CD8-positive, alpha-beta memory T cell (primary cell): Measurements from ENCODE around the gene PFDN6. TPM values are rescaled to one million over a fixed set of nuclear protein-coding genes. Genes with fewer than 3 reads are reported as not detected.

Experiments used
- CTCF ChIA-PET: fragments of 350-600 bp; sonication (Branson Sonifier 250); formaldehyde crosslinking; loops from one replicate; lab custom pipeline; 2021; ENCODE audit warnings: antibody characterized with exemption; lab: Charles Lee
- POLR2A ChIA-PET: fragments of 350-600 bp; sonication (Branson Sonifier 250); formaldehyde crosslinking; loops from one replicate; lab custom pipeline; 2021; ENCODE audit warnings: antibody characterized with exemption; lab: Charles Lee
- DNase-seq, 5 donors: peaks; one replicate each; pipeline versions ENCODE4 v3.0.0 to v3.0.0-alpha.2; 2020 to 2022; ENCODE audit warnings: mixed read lengths in 1 of 5
- H3K27ac ChIP-seq: one replicate; pipeline ENCODE4 v1.7.0; 2013; ENCODE audit warnings: low read depth, mild to moderate bottlenecking, low read length, moderate library complexity
- H3K27me3 ChIP-seq: 2 replicates; pipeline ENCODE4 v1.7.0; 2013; ENCODE audit warnings: low read length, mild to moderate bottlenecking; ENCODE audit not compliant: insufficient read depth, poor library complexity, severe bottlenecking
- H3K36me3 ChIP-seq: 2 replicates; pipeline ENCODE4 v1.7.0; 2013; ENCODE audit warnings: mild to moderate bottlenecking, low read length, moderate library complexity; ENCODE audit not compliant: insufficient read depth
- H3K4me1 ChIP-seq: 2 replicates; pipeline ENCODE4 v1.7.0; 2013; ENCODE audit warnings: mild to moderate bottlenecking, low read length, moderate library complexity; ENCODE audit not compliant: insufficient read depth
- H3K4me3 ChIP-seq: 2 replicates; pipeline ENCODE4 v1.7.0; 2013; ENCODE audit warnings: mild to moderate bottlenecking, low read length
- H3K9me3 ChIP-seq: 2 replicates; pipeline ENCODE4 v1.7.0; 2013; ENCODE audit warnings: mild to moderate bottlenecking, low read length
- H3K27ac Mint-ChIP-seq, 8 donors: one replicate each; pipeline ENCODE4 v1.8.0; 2020 to 2021; ENCODE audit warnings: mixed read lengths in 8 of 8, mild to moderate bottlenecking in 6 of 8, inconsistent platforms in 3 of 8, moderate library complexity in 3 of 8
- H3K27me3 Mint-ChIP-seq, 2 donors: one replicate each; pipeline ENCODE4 v1.8.0; 2020 to 2021; ENCODE audit warnings: mixed read lengths in 2 of 2, mild to moderate bottlenecking in 1 of 2, moderate library complexity in 1 of 2
- H3K36me3 Mint-ChIP-seq, 3 donors: one replicate each; pipeline ENCODE4 v1.8.0; 2020 to 2021; ENCODE audit warnings: mixed read lengths in 3 of 3, inconsistent platforms in 1 of 3, mild to moderate bottlenecking in 1 of 3
- H3K4me1 Mint-ChIP-seq, 3 donors: one replicate each; pipeline ENCODE4 v1.8.0; 2020 to 2021; ENCODE audit warnings: mixed read lengths in 3 of 3, inconsistent platforms in 1 of 3, mild to moderate bottlenecking in 1 of 3
- H3K4me3 Mint-ChIP-seq, 7 donors: one replicate each; pipeline ENCODE4 v1.8.0; 2020 to 2021; ENCODE audit warnings: mixed read lengths in 7 of 7, mild to moderate bottlenecking in 6 of 7, moderate library complexity in 4 of 7, inconsistent platforms in 2 of 7
- H3K9me3 Mint-ChIP-seq, 5 donors: one replicate each; pipeline ENCODE4 v1.8.0; 2020 to 2022; ENCODE audit warnings: mixed read lengths in 5 of 5, mild to moderate bottlenecking in 3 of 5, moderate library complexity in 2 of 5, inconsistent platforms in 1 of 5
- polyA plus RNA-seq: library from polyadenylated mRNA; unstranded; fragments of 300-500 nt; fragmentation: Illumina TruSeq; gene quantifications from one replicate; pipeline ENCODE4 v1.2.3, GENCODE V29; 2021
- total RNA-seq, 2 experiments: library from RNA; stranded (reverse); gene quantifications; one replicate each; pipeline ENCODE4 v1.2.3, GENCODE V29; 2021

PFDN6 gene
- total and polyA plus RNA-seq, 3 experiments from 2014 or later: 37.4 to 119 (median 118) TPM

DNA sequence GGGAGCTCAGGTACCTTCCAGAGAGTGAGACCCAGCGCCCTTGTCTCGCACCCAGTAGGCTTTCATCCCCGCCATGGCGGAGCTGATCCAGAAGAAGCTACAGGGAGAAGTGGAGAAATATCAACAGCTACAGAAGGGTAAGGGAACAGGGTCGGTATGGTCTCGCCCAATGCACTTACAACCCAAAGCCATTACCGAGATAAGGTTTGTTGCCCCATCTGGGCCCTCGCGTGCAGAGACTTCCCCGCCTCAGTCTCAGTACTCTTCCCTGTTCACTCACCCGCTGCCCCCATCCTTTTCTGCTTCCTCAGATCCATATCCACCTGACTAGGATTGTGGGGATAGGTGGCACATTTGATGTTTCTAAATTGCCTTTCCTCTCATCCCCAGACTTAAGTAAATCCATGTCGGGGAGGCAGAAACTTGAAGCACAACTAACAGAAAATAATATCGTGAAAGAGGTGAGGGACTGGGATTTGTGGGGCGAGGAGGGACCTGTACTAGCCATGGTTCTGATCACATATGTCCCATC lies 449 bp downstream of the PFDN6 start:
- peak overlapping the region; percentile 79 to 99 (median 96) for H3K27ac Mint-ChIP-seq
- POLR2A ChIA-PET: interaction anchor here (1.1 to 3.6 kb wide), 10 partner anchors 9 to 318 kb away, joined by 3 to 43 read pairs (median 8); partner anchors contain the start of genes B3GALT4, RGL2, RPS18 and VPS52
- no peak for DNase-seq
- Histone ChIP-seq H3K4me1 (peaks cover 24% of the 10 kb centered on the region), H3K9me3 (no peaks in the 10 kb centered on the region), H3K36me3 (peaks cover 35% of the 10 kb centered on the region), H3K27me3 (no peaks in the 10 kb centered on the region), H3K4me3 (peak overlapping the region; percentile 99), H3K27ac (peak overlapping the region; percentile 83)
- peaks cover 6 to 75% (median 17%) of the 10 kb centered on the region in 3 donors for H3K36me3 Mint-ChIP-seq
- CTCF ChIA-PET: interaction anchor here (1.2 to 5.3 kb wide), 6 partner anchors 10 to 55 kb away, joined by 4 to 38 read pairs (median 10); partner anchors contain the start of genes B3GALT4, RPS18 and VPS52
- no peaks in the 10 kb centered on the region for H3K27me3 Mint-ChIP-seq
- peaks cover 37 to 52% (median 49%) of the 10 kb centered on the region in 3 donors for H3K4me1 Mint-ChIP-seq
- peak overlapping the region; percentile 89 to 99 (median 97) for H3K4me3 Mint-ChIP-seq
- H3K9me3 Mint-ChIP-seq: no peaks in the 10 kb centered on the region

DNA sequence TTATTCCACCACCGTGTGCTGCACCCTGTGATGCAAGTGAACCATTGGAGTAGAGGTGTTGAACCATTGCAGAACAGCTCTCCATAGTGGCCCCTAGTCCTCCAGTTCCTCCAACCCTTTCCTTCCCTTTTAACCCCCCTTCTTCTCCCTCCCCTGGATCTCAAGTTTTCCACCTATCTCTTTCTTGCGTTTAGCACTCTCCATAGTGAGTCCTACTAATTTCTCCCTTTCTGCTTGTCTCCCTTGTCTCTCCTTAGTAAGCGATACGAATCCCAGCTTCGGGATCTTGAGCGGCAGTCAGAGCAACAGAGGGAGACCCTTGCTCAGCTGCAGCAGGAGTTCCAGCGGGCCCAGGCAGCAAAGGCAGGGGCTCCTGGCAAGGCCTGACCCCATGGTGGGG lies 1.1 kb downstream of the PFDN6 start:
- Histone ChIP-seq H3K4me3 (peak overlapping the region; percentile 99), H3K27ac (no peak overlapping the region), H3K36me3 (peaks cover 35% of the 10 kb centered on the region), H3K9me3 (no peaks in the 10 kb centered on the region), H3K27me3 (no peaks in the 10 kb centered on the region), H3K4me1 (peaks cover 24% of the 10 kb centered on the region)
- Mint-ChIP-seq H3K9me3 (no peaks in the 10 kb centered on the region), H3K4me1 (peaks cover 37 to 52% (median 49%) of the 10 kb centered on the region in 3 donors), H3K36me3 (peaks cover 6 to 77% (median 17%) of the 10 kb centered on the region in 3 donors), H3K27me3 (no peaks in the 10 kb centered on the region), H3K4me3 (peak overlapping the region; percentile 89 to 99 (median 97)), H3K27ac (peak overlapping the region in 7 of 8 donors; percentile 79 to 99 (median 95))
- ChIA-PET CTCF (interaction anchor here (1.2 to 5.3 kb wide), 5 partner anchors 9 to 54 kb away, joined by 4 to 38 read pairs (median 11); partner anchors contain the start of genes B3GALT4, RPS18 and VPS52), POLR2A (interaction anchor here (2.8 to 3.6 kb wide), 4 partner anchors 9 to 54 kb away, joined by 20 to 43 read pairs (median 38); partner anchors contain the start of genes B3GALT4, RGL2, RPS18 and VPS52)
- DNase-seq: no peak

DNA sequence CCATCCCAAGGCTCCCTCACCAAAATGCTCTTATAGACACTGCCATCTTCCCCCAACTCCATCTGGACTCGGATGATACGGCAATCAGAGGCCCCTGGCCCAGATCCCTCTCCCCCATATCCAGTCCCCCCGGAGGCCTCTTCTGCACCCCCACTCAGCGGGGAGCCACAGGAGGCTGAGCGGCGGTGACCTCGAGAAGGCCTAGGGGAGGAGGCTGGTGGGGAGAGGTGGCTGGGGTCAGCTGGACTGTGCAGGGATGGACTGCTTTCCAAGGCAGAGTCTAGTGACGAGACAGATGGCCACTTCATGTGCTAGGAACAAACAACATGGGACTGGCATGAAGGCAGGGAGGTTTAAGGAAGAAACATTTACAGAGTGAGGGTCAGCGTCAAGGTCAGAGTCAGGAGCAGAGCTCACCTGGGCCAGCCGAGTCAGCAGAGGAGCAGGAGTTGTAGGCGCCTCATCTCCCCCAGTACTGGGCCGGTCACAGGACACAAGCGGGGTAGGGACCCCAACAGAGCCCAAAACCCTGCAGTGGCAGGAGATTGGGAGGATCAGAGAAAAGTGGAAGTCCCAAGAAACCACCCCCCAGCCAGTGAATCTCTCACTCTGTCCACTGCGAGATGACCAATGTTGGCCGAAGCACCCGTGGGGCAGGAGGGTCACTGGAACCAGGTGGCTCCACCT lies 3.7 kb downstream of the PFDN6 start:
- Mint-ChIP-seq H3K27me3 (peaks cover 0 to under 1% of the 10 kb centered on the region in 2 donors), H3K4me1 (peaks cover 42 to 53% (median 46%) of the 10 kb centered on the region in 3 donors), H3K27ac (peak overlapping the region in 2 of 8 donors; percentile 70 to 88), H3K36me3 (peaks cover 3 to 72% (median 15%) of the 10 kb centered on the region in 3 donors), H3K9me3 (no peaks in the 10 kb centered on the region), H3K4me3 (peak overlapping the region in 1 of 7 donors; percentile 38)
- Histone ChIP-seq H3K27ac (no peak overlapping the region), H3K4me1 (peaks cover 24% of the 10 kb centered on the region), H3K27me3 (no peaks in the 10 kb centered on the region), H3K9me3 (no peaks in the 10 kb centered on the region), H3K36me3 (peaks cover 27% of the 10 kb centered on the region), H3K4me3 (no peak overlapping the region)
- DNase-seq: no peak
- POLR2A ChIA-PET: interaction anchor here (0.9 kb wide), 1 partner anchor 16 kb away, joined by 3 read pairs; no protein-coding TSS in a partner anchor
- CTCF ChIA-PET: interaction anchor here (1.3 to 2.0 kb wide), 2 partner anchors 15 to 52 kb away, joined by 4 to 5 read pairs; no protein-coding TSS in a partner anchor

GRCh38 chr6:33294086-33294823 lies 4.9 kb downstream of the PFDN6 start:
- no peaks in the 10 kb centered on the region for H3K27me3 ChIP-seq
- no peak overlapping the region for H3K4me3 ChIP-seq
- Mint-ChIP-seq H3K4me1 (peaks cover 34 to 45% (median 39%) of the 10 kb centered on the region in 3 donors), H3K36me3 (peaks cover 0 to 70% (median 14%) of the 10 kb centered on the region in 3 donors), H3K27me3 (peaks cover 0 to 1% of the 10 kb centered on the region in 2 donors), H3K27ac (peak overlapping the region in 5 of 8 donors; percentile 39 to 92 (median 60)), H3K4me3 (peak overlapping the region in 2 of 7 donors; percentile 10 to 32), H3K9me3 (no peaks in the 10 kb centered on the region)
- peaks cover 27% of the 10 kb centered on the region for H3K36me3 ChIP-seq
- H3K27ac ChIP-seq: no peak overlapping the region
- POLR2A ChIA-PET: no interaction called here
- no peaks in the 10 kb centered on the region for H3K9me3 ChIP-seq
- CTCF ChIA-PET: no interaction called here
- peaks cover 18% of the 10 kb centered on the region for H3K4me1 ChIP-seq
- no peak for DNase-seq

GRCh38 chr6:33295621-33296369 lies 6.4 kb downstream of the PFDN6 start:
- peaks cover 0 to 74% (median 15%) of the 10 kb centered on the region in 3 donors for H3K36me3 Mint-ChIP-seq
- H3K4me1 Mint-ChIP-seq: peaks cover 29 to 41% (median 34%) of the 10 kb centered on the region in 3 donors
- H3K27ac ChIP-seq: no peak overlapping the region
- H3K27me3 Mint-ChIP-seq: peaks cover 0 to 5% of the 10 kb centered on the region in 2 donors
- peaks cover 27% of the 10 kb centered on the region for H3K36me3 ChIP-seq
- CTCF ChIA-PET: interaction anchor here (0.6 to 4.2 kb wide), 2 partner anchors 18 to 48 kb away, joined by 3 to 33 read pairs; partner anchors contain the start of gene B3GALT4
- H3K4me3 Mint-ChIP-seq: peak overlapping the region in 4 of 7 donors; percentile 74 to 99 (median 91)
- POLR2A ChIA-PET: interaction anchor here (1.4 kb wide), 1 partner anchor 24 kb away, joined by 3 read pairs; the partner anchor contains the start of genes RPS18 and VPS52
- H3K27ac Mint-ChIP-seq: peak overlapping the region in 6 of 8 donors; percentile 26 to 85 (median 62)
- H3K27me3 ChIP-seq: no peaks in the 10 kb centered on the region
- H3K4me3 ChIP-seq: no peak overlapping the region
- no peaks in the 10 kb centered on the region for H3K9me3 ChIP-seq
- peaks cover 11% of the 10 kb centered on the region for H3K4me1 ChIP-seq
- no peak for DNase-seq
- no peaks in the 10 kb centered on the region for H3K9me3 Mint-ChIP-seq

DNA sequence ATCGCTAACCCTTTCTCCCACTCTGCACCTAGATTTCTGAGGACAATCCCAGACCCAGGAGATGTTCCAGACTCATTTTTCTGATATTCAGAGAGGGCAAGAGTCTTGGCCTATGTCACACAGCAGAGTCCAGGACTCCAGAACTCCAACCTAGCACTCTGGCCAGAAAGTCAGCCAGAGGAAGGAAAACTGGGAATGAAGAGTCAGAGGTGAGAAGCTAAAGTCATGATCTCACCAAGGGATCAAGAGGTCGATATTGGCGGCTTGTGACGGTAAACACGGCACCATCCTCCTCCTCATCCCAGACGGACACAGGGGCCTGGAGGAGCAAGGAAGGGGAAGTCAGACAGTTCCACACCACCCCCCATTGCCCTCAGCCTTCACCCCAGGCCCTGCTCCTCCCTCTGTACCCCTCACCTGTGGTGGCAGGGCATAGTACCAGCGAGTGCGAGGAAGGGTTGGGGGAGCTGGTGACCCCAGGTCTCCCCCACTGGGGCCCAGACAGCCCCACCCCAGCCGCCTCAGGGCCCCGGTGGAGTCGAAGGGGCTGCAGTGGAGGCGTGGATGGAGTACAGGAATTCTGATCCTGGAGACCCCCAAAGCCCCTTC lies 7.5 kb downstream of the PFDN6 start:
- peaks cover 0 to 73% (median 13%) of the 10 kb centered on the region in 3 donors for H3K36me3 Mint-ChIP-seq
- CTCF ChIA-PET: interaction anchor here (1.6 to 4.2 kb wide), 2 partner anchors 19 to 25 kb away, joined by 4 to 33 read pairs; partner anchors contain the start of genes B3GALT4, RPS18 and VPS52
- peak overlapping the region; percentile 54 for H3K27ac ChIP-seq
- no peaks in the 10 kb centered on the region for H3K27me3 ChIP-seq
- H3K4me1 ChIP-seq: peaks cover 11% of the 10 kb centered on the region
- H3K9me3 Mint-ChIP-seq: no peaks in the 10 kb centered on the region
- no peak for DNase-seq
- peak overlapping the region; percentile 52 to 99 (median 98) for H3K4me3 Mint-ChIP-seq
- H3K4me3 ChIP-seq: no peak overlapping the region
- H3K4me1 Mint-ChIP-seq: peaks cover 31 to 43% (median 31%) of the 10 kb centered on the region in 3 donors
- no peaks in the 10 kb centered on the region for H3K9me3 ChIP-seq
- POLR2A ChIA-PET: interaction anchor here (0.8 to 1.4 kb wide), 2 partner anchors 20 to 25 kb away, joined by 3 to 6 read pairs; partner anchors contain the start of genes B3GALT4, RPS18 and VPS52
- peaks cover 22% of the 10 kb centered on the region for H3K36me3 ChIP-seq
- peak overlapping the region; percentile 16 to 89 (median 76) for H3K27ac Mint-ChIP-seq
- H3K27me3 Mint-ChIP-seq: peaks cover 0 to 5% of the 10 kb centered on the region in 2 donors
